HCT116 (cell line): ENCODE results near the gene AMOTL1. TPM values are rescaled to one million over a fixed set of nuclear protein-coding genes. Genes with fewer than 3 reads are reported as not detected.

Source experiments
- ATAC-seq: fragments of 200-7000 bp; cut with Tn5 transposase; 2 replicates; pipeline ENCODE4 v1.9.1; 2020; ENCODE audit warnings: mild to moderate bottlenecking, moderate library complexity
- BruUV-seq: library from RNA; stranded (reverse); fragments of 400-500 nt; replicated peaks from 2 replicates; lab custom pipeline; 2021; lab: Mats Ljungman, UMichigan
- CTCF ChIA-PET: fragments of 300-600 bp; sonication (Branson Sonifier 250); formaldehyde crosslinking; loops from one replicate; lab custom pipeline; 2021; ENCODE audit warnings: antibody characterized with exemption; lab: Charles Lee
- POLR2A ChIA-PET: fragments of 300-600, 350-600 bp; sonication (Branson Sonifier 250); formaldehyde crosslinking; loops from one replicate; lab custom pipeline; 2021; ENCODE audit warnings: antibody characterized with exemption; lab: Charles Lee
- RAD21 ChIA-PET, 2 experiments: fragments of 300-600 bp; sonication (Branson Sonifier 250); formaldehyde crosslinking; loops; one replicate each; lab custom pipeline; 2023; ENCODE audit warnings: low total read pairs in 2 of 2; ENCODE audit not compliant: uncharacterized antibody in 2 of 2, unreplicated experiment in 2 of 2, low non-redundant PET in 1 of 2; lab: Charles Lee
- DNase-seq: peaks from one replicate; pipeline ENCODE4 v3.0.0-alpha.2; 2010; ENCODE audit warnings: low read depth, low spot score
- H2AFZ ChIP-seq: fragments of 200-600 bp; shearing (Covaris generic), sonication (generic); 2 replicates; pipeline ENCODE4 v1.6.1; 2017; ENCODE audit warnings: low read depth, mixed run types, mixed read lengths, antibody characterized with exemption, low read length; ENCODE audit not compliant: poor library complexity, severe bottlenecking
- H3K27ac ChIP-seq: 2 replicates; pipeline ENCODE4 v1.5.1; 2012; ENCODE audit warnings: low read depth, low read length
- H3K27me3 ChIP-seq: fragments of 200-600 bp; sonication (generic); 2 replicates; pipeline ENCODE4 v1.6.1; 2016; ENCODE audit warnings: mixed run types, low read length, mixed read lengths; ENCODE audit not compliant: insufficient read depth
- H3K36me3 ChIP-seq, 2 experiments: fragments of 200-500 bp in 1 of 2; fragments of 200-600 bp in 1 of 2; sonication (Bioruptor generic) in 1 of 2; sonication (generic) in 1 of 2; 2 replicates each; pipeline versions ENCODE4 v1.5.1 to v1.6.1; 2014 to 2016; ENCODE audit warnings: low read length in 2 of 2, inconsistent platforms in 1 of 2, mixed read lengths in 1 of 2, mixed run types in 1 of 2; ENCODE audit not compliant: insufficient read depth in 2 of 2, control insufficient read depth in 1 of 2
- H3K4me1 ChIP-seq, 2 experiments: fragments of 200-600 bp in 1 of 2; sonication (generic) in 1 of 2; 2 replicates each; pipeline versions ENCODE4 v1.5.1 to v1.6.1; 2012 to 2017; ENCODE audit warnings: low read length in 2 of 2, inconsistent platforms in 1 of 2, mild to moderate bottlenecking in 1 of 2, mixed read lengths in 1 of 2, mixed run types in 1 of 2, moderate library complexity in 1 of 2; ENCODE audit not compliant: insufficient read depth in 2 of 2, control insufficient read depth in 1 of 2
- H3K4me2 ChIP-seq: fragments of 200-600 bp; sonication (generic); 2 replicates; pipeline ENCODE4 v1.6.1; 2017; ENCODE audit warnings: mixed run types, low read length, mixed read lengths
- H3K4me3 ChIP-seq, 2 experiments: fragments of 200-600 bp in 1 of 2; sonication (generic) in 1 of 2; replicated peaks in 1 of 2; 2 replicates each; pipeline ENCODE4 v1.5.1; 2011 to 2016; ENCODE audit warnings: low read length in 2 of 2, control low read depth in 1 of 2, low read depth in 1 of 2, mild to moderate bottlenecking in 1 of 2, mixed read lengths in 1 of 2, mixed run types in 1 of 2
- H3K79me2 ChIP-seq: fragments of 200-600 bp; sonication (generic); 2 replicates; pipeline ENCODE4 v1.6.1; 2017; ENCODE audit warnings: mild to moderate bottlenecking, mixed run types, low read length, moderate library complexity, mixed read lengths; ENCODE audit not compliant: insufficient read depth
- H3K9ac ChIP-seq: fragments of 200-600 bp; sonication (generic); 2 replicates; pipeline ENCODE4 v1.6.1; 2016; ENCODE audit warnings: low read length, mixed read lengths
- H3K9me2 ChIP-seq: fragments of 200-600 bp; sonication (generic), shearing (Covaris generic); 2 replicates; pipeline ENCODE4 v1.6.1; 2017; ENCODE audit warnings: mixed run types, mild to moderate bottlenecking, moderate library complexity; ENCODE audit not compliant: insufficient read depth
- H3K9me3 ChIP-seq, 2 experiments: fragments of 200-500 bp in 1 of 2; fragments of 200-600 bp in 1 of 2; sonication (Bioruptor generic) in 1 of 2; sonication (generic) in 1 of 2; 2 replicates each; pipeline ENCODE4 v1.6.1; 2014 to 2017; ENCODE audit warnings: low read length in 2 of 2, mixed read lengths in 2 of 2, inconsistent platforms in 1 of 2, low read depth in 1 of 2, mild to moderate bottlenecking in 1 of 2, mixed run types in 1 of 2, moderate library complexity in 1 of 2; ENCODE audit not compliant: control insufficient read depth in 1 of 2, insufficient read depth in 1 of 2
- H4K20me1 ChIP-seq: fragments of 200-600 bp; sonication (generic), shearing (Covaris generic); 2 replicates; pipeline ENCODE4 v1.6.1; 2017; ENCODE audit warnings: mixed run types, mild to moderate bottlenecking, moderate library complexity; ENCODE audit not compliant: insufficient read depth
- CBX3 ChIP-seq: IDR thresholded peaks from 2 replicates; pipeline ENCODE4 v1.6.1; 2012; ENCODE audit warnings: low read depth
- EZH2phosphoT487 ChIP-seq: fragments of 200-600 bp; IDR thresholded peaks from 2 replicates; pipeline ENCODE4 v1.6.1; 2018; ENCODE audit warnings: antibody characterized with exemption, borderline replicate concordance
- JUND ChIP-seq: IDR thresholded peaks from 2 replicates; pipeline ENCODE4 v1.6.1; 2012
- RAD21 ChIP-seq: IDR thresholded peaks from 2 replicates; pipeline ENCODE4 v1.6.1; 2012; ENCODE audit warnings: low read depth, mild to moderate bottlenecking
- SRF ChIP-seq: IDR thresholded peaks from 2 replicates; pipeline ENCODE4 v1.6.1; 2012; ENCODE audit warnings: low read depth
- TCF7L2 ChIP-seq: IDR thresholded peaks from 2 replicates; pipeline ENCODE4 v1.7.0; 2011; ENCODE audit warnings: borderline replicate concordance, inconsistent platforms; ENCODE audit not compliant: insufficient read depth, insufficient read length; ENCODE audit errors: extremely low read depth
- ZFX ChIP-seq: fragments of 450-650 bp; IDR thresholded peaks from 2 replicates; pipeline ENCODE4 v1.6.1; 2017
- intact Hi-C: fragments of 100-400 bp; cut with micrococcal nuclease; formaldehyde crosslinking; loops from 2 replicates; pipeline ENCODE4 v1.10.0; 2022
- total RNA-seq: library from RNA; stranded (reverse); gene quantifications from one replicate; pipeline ENCODE4 v1.2.1, GENCODE V29; 2021; ENCODE audit not compliant: unreplicated experiment
- TF ChIP-seq, protein P1 (sequence below), 3 experiments: fragments of 200-600 bp in 1 of 3; sonication (generic) in 1 of 3; IDR thresholded peaks in 2 of 3; conservative IDR thresholded peaks in 1 of 3; 2 replicates each; pipeline ENCODE4 v1.5.1; 2012 to 2017; ENCODE audit warnings: low read depth in 2 of 3, low read length in 2 of 3, antibody characterized with exemption in 1 of 3, borderline replicate concordance in 1 of 3, control low read depth in 1 of 3, mild to moderate bottlenecking in 1 of 3, mixed read lengths in 1 of 3, mixed run types in 1 of 3, moderate library complexity in 1 of 3; ENCODE audit not compliant: insufficient read depth in 1 of 3
- TF ChIP-seq, protein P2 (sequence below): IDR thresholded peaks from 2 replicates; pipeline ENCODE4 v1.6.1; 2012; ENCODE audit warnings: low read depth
- TF ChIP-seq, protein P3 (sequence below): IDR thresholded peaks from 2 replicates; pipeline ENCODE4 v1.6.1; 2011; ENCODE audit warnings: mild to moderate bottlenecking, low read length, moderate library complexity; ENCODE audit not compliant: insufficient replicate concordance; ENCODE audit errors: extremely low read depth
- TF ChIP-seq, protein P4 (sequence below): IDR thresholded peaks from 2 replicates; pipeline ENCODE4 v1.6.1; 2012

The AMOTL1 gene
- total RNA-seq, 1 experiment from 2014 or later = 27.6 TPM

DNA sequence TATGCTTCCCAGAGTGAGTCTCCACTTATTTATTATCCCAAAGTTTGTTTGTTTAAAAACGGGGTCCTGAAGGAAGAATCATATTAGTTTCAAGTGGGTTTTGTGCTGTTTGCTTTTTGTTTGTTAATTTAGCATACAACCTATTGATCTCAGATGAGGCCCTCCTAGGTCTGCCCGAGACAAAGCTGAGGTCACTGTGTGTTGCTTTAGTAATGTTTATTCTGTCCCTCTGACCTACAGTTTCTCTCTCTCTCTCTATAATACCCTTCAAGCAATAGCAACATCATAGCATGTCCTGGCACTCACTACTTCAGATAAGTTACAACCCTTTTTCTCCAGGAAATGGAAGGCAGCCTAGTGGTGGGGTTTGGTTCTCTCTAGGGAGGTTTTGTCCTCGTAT lies 63.4 kb downstream of the AMOTL1 start:
- CTCF ChIA-PET = no interaction called here
- TF ChIP-seq SRF = no peak
- TF ChIP-seq, protein P1, sequence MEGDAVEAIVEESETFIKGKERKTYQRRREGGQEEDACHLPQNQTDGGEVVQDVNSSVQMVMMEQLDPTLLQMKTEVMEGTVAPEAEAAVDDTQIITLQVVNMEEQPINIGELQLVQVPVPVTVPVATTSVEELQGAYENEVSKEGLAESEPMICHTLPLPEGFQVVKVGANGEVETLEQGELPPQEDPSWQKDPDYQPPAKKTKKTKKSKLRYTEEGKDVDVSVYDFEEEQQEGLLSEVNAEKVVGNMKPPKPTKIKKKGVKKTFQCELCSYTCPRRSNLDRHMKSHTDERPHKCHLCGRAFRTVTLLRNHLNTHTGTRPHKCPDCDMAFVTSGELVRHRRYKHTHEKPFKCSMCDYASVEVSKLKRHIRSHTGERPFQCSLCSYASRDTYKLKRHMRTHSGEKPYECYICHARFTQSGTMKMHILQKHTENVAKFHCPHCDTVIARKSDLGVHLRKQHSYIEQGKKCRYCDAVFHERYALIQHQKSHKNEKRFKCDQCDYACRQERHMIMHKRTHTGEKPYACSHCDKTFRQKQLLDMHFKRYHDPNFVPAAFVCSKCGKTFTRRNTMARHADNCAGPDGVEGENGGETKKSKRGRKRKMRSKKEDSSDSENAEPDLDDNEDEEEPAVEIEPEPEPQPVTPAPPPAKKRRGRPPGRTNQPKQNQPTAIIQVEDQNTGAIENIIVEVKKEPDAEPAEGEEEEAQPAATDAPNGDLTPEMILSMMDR (IDR thresholded peaks at IDR 0.05 in 2 of 3, conservative IDR thresholded peaks at IDR 0.05 in 1 of 3; ENCODE audit: borderline replicate concordance in 1 of 3, insufficient read depth in 1 of 3, low read depth in 2 of 3, low read length in 2 of 3) = 0 out of 6 replicates have a peak, but pooled peaks of 1 of the 3 experiments have one; percentile 2
- TF ChIP-seq, all 23 proteins: peak for 1

DNA sequence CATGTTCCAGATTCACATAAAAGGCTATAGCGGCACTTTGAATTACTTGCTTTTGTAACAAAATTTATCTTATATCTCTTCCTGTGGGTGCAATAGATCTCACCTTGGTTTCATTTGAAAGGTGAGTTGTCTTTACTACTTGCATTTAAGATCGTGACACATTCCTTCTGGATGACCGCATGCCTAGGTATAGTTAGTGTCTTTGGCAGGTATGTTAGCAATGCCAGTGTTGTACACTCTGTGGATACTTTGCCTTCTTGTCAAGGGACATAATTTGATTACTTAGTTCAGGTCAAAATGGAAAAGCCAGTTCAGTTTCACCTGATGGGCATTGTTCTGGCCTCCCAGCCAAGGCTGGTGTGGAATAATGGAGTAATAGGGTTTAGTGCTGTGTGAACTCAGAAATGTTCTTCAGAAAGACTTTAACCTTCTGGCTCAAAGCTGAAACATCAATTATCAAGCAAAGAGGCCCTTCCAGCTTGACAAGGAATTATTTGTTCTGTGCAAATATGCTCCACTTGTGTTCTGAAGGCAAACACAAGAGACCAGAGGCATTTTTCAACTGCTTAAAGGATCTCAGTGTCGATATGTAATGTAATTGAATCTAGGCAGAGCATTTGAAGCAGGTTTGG lies 64.6 kb downstream of the AMOTL1 start:
- Histone ChIP-seq H3K9me2 (no peaks in the 10 kb centered on the region), H3K4me2 (no peak overlapping the region), H2AFZ (no peak overlapping the region), H3K27me3 (no peaks in the 10 kb centered on the region), H3K79me2 (no peaks in the 10 kb centered on the region), H3K9ac (no peak overlapping the region), H3K27ac (no peak overlapping the region), H4K20me1 (no peaks in the 10 kb centered on the region), H3K4me1 (peaks cover 0 to 3% of the 10 kb centered on the region in 2 experiments; a peak in 1 of 4 replicates), H3K4me3 (no peak overlapping the region), H3K9me3 (no peaks in the 10 kb centered on the region), H3K36me3 (no peaks in the 10 kb centered on the region; a peak in 1 of 4 replicates)
- ChIA-PET RAD21 (no interaction called here), POLR2A (interaction anchor here (0.5 kb wide), 1 partner anchor 1316 kb away, joined by 3 read pairs; no protein-coding TSS in a partner anchor), CTCF (no interaction called here)
- no TSS peak for BruUV-seq
- no peak for ATAC-seq
- no peak for DNase-seq
- intact Hi-C loops = no loop called here
- TF ChIP-seq, protein P2, sequence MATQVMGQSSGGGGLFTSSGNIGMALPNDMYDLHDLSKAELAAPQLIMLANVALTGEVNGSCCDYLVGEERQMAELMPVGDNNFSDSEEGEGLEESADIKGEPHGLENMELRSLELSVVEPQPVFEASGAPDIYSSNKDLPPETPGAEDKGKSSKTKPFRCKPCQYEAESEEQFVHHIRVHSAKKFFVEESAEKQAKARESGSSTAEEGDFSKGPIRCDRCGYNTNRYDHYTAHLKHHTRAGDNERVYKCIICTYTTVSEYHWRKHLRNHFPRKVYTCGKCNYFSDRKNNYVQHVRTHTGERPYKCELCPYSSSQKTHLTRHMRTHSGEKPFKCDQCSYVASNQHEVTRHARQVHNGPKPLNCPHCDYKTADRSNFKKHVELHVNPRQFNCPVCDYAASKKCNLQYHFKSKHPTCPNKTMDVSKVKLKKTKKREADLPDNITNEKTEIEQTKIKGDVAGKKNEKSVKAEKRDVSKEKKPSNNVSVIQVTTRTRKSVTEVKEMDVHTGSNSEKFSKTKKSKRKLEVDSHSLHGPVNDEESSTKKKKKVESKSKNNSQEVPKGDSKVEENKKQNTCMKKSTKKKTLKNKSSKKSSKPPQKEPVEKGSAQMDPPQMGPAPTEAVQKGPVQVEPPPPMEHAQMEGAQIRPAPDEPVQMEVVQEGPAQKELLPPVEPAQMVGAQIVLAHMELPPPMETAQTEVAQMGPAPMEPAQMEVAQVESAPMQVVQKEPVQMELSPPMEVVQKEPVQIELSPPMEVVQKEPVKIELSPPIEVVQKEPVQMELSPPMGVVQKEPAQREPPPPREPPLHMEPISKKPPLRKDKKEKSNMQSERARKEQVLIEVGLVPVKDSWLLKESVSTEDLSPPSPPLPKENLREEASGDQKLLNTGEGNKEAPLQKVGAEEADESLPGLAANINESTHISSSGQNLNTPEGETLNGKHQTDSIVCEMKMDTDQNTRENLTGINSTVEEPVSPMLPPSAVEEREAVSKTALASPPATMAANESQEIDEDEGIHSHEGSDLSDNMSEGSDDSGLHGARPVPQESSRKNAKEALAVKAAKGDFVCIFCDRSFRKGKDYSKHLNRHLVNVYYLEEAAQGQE = no peak
- TF ChIP-seq EZH2phosphoT487 = no peak
- TF ChIP-seq ZFX = no peak
- TF ChIP-seq, protein P3, sequence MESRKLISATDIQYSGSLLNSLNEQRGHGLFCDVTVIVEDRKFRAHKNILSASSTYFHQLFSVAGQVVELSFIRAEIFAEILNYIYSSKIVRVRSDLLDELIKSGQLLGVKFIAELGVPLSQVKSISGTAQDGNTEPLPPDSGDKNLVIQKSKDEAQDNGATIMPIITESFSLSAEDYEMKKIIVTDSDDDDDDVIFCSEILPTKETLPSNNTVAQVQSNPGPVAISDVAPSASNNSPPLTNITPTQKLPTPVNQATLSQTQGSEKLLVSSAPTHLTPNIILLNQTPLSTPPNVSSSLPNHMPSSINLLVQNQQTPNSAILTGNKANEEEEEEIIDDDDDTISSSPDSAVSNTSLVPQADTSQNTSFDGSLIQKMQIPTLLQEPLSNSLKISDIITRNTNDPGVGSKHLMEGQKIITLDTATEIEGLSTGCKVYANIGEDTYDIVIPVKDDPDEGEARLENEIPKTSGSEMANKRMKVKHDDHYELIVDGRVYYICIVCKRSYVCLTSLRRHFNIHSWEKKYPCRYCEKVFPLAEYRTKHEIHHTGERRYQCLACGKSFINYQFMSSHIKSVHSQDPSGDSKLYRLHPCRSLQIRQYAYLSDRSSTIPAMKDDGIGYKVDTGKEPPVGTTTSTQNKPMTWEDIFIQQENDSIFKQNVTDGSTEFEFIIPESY = no peak
- TF ChIP-seq JUND = no peak
- TF ChIP-seq TCF7L2 = no peak
- TF ChIP-seq RAD21 = no peak
- TF ChIP-seq, protein P4, sequence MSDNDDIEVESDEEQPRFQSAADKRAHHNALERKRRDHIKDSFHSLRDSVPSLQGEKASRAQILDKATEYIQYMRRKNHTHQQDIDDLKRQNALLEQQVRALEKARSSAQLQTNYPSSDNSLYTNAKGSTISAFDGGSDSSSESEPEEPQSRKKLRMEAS = no peak
- no peak for TF ChIP-seq CBX3

More for the DNA sequence above, 63.4 kb downstream of the AMOTL1 start:
- Histone ChIP-seq H3K27me3 (no peaks in the 10 kb centered on the region), H3K36me3 (no peaks in the 10 kb centered on the region; a peak in 1 of 4 replicates), H3K9ac (no peak overlapping the region), H3K4me1 (peaks cover 0 to 3% of the 10 kb centered on the region in 2 experiments; a peak in 1 of 4 replicates), H2AFZ (no peak overlapping the region), H3K9me3 (no peaks in the 10 kb centered on the region), H3K9me2 (no peaks in the 10 kb centered on the region), H3K4me2 (no peak overlapping the region), H4K20me1 (no peaks in the 10 kb centered on the region), H3K79me2 (no peaks in the 10 kb centered on the region), H3K27ac (no peak overlapping the region), H3K4me3 (no peak overlapping the region)
- DNase-seq = no peak
- no TSS peak for BruUV-seq
- intact Hi-C loops = no loop called here
- ATAC-seq = no peak
- ChIA-PET POLR2A (no interaction called here), RAD21 (no interaction called here)
